NCI-H2029 (cell line): ENCODE measurements around the gene FGF16.
"Not testable (repeated sequence)": the region's sequence is repeated elsewhere in the genome, so short reads cannot be mapped to it uniquely, and the experiment has no call there.

ENCODE experiments used
- DNase-seq: peaks from one replicate; lab custom pipeline; 2025; lab: John Stamatoyannopoulos, UW

Gene FGF16

DNA sequence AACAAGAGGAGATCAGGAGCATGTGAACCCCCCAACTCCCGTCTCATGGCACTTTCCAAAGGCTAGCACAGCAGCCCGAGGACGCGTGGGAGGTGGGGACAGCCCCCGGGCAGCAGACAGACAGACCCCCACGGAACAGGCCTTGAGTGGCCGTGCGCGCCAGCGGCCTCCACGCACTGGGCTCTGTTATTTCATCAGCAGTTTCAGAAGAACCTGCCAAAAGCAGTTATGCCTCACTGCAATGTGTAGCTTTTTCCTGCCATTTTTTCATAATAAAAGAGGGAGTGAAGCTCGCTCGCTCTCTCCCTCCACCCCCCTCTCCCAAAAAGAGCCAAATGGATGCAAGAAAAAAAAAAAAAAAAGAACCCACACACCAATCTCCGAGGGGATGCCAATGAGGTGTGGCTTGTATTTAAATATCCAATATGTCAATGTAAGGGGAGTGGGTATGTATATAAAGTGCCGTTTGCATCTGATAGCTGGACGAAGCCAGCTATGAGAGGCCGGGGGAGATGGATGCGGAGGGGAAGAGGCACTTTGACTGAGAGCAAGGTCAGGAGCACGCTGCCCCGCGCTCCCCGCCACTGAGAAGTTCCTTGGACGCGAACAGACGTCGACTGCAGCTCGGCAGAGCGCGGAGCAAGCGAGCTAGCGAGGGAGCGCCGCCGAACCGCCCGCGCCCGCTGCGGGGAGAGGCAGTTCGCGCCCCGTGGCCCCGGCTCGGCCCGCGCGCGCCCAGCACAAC is at the start of gene FGF16:
TSS of gene FGF16 (plus strand) at position 482 of the 745 bp plus-strand sequence. CDS start 286 bp downstream, outside the sequence.
- DNase-seq: no peak

- no peak for DNase-seq
These were observed 48.7 kb upstream of the FGF16 start for GRCh38 chrX:77398330-77398954.

GRCh38 chrX:77404419-77404818 is 42.8 kb upstream of the FGF16 start:
- no peak for DNase-seq

- DNase-seq: not testable (repeated sequence)
These were observed 39.4 kb upstream of the FGF16 start for GRCh38 chrX:77407821-77408220.

- no peak for DNase-seq
These were observed 34.6 kb upstream of the FGF16 start for GRCh38 chrX:77412631-77413030.

GRCh38 chrX:77415161-77415560 is 32.0 kb upstream of the FGF16 start:
- DNase-seq: no peak

GRCh38 chrX:77415882-77416281 is 31.3 kb upstream of the FGF16 start:
- no peak for DNase-seq

GRCh38 chrX:77422891-77423648 is 24.1 kb upstream of the FGF16 start:
- no peak for DNase-seq

DNA sequence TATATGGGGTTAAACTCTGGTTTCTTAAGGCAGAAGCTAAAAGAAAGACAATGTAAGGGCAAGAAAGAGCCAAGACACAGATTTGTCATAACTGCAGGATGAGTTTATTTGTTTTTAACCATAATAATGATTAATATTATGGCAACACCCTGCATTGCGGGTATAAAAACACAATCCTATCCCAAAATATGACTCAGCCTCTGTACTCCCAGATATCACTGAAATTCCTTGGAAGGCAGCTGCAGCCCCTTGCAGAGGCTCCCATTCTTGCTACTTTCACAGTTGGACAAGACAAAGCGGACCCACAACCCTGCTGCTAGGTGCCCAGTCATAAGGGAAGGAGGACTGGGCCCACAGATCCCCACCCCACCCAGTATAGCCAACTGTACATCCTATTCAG is 20.4 kb upstream of the FGF16 start:
- no peak for DNase-seq

DNA sequence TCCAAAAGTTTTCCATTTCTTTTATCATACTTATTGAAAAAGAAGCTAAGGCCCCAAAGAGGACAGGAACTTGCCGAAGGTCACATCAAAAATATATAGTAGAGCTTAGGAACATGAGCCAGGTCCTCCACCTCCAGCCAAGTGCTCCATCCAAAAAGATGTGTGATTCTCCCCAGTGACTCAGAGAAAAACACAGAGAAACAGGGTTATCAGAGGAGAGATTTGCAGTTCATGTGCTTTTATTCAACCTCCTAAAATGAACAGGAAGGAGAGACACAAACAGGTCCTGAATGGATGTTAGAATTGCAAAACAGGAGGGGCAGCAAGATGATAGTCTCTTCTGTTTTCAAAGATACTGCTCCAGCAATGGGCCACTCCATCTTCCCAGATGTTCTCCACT is 19.6 kb upstream of the FGF16 start:
- DNase-seq: no peak

DNA sequence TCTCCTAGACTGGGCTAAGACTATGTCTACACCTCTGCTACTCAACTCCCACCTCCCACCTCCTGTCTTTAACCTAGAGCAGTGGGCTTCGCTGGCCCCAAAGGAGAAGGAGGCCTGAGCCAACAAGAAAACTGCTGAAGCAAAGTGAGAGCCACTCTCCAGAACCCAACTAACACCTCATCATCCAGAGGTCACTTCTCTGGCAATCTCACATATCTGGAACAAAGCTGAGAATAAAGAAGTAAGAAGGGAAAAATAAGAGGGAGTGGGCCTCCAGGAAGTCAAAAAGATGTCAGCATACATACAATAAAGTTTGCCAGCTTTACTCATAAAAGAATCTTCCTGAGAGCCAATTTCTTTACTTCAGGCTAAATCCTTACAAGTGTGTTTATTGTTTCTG is 18.6 kb upstream of the FGF16 start:
- no peak for DNase-seq

GRCh38 chrX:77431227-77431626 is 16.0 kb upstream of the FGF16 start:
- DNase-seq: no peak

GRCh38 chrX:77433001-77433400 is 14.2 kb upstream of the FGF16 start:
- DNase-seq: no peak

DNA sequence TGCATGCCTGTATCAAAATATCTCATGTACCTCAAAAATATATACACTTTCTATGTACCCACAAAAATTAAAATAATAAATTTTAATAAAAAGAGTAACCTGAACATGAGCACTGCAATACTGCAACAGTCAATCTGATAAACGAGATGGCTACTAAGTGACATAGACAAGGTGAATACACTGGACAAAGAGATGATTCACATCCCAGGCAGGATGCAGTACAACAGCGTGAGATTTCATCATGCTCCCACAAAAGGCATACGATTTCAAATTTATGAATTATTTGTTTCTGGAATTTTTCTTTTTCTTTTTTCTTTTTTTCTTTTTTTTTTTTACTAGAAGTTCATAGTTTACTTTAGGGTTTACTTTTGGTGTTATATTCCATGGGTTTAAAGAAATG is 12.2 kb upstream of the FGF16 start:
- DNase-seq: no peak

DNA sequence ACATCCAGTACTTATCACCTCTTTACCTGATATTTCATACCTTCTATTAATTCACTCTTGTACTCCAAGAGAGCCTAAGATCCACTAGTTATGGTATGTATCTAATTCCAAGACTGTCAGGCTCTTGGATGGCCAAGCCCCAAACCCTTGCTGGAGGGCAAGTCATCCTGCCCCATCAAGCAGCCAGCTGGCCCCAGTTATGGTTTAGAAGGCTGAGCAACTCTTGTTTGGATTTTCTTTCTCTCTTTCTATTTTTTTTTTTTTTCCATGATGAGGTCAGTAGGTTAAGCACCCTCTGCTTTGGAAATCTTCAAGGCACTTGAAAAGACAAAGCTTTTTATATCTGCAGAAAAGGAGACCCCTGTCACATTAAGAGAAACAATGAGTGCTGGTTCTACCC is 10.9 kb upstream of the FGF16 start:
- no peak for DNase-seq

DNA sequence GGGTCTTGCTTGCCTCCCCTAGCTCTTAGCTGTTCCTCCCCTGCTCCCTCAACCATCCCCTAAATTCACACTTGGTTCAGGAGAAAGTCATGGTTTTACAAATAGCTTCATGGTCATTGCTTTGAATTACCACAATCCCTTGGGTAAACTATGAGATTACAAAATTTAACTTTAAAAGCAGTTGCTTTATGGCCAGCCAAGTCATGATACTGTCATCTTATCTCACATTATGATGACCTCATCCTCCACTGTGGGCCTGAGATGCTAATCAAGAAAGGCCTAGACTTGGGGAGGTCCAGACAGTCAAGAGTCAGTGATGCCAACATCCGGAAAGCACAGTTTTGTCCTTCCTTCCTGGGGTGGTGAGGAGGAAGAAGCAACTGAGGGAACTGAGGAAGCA is 10.5 kb upstream of the FGF16 start:
- no peak for DNase-seq

- DNase-seq: no peak
These were observed 6.9 kb upstream of the FGF16 start for GRCh38 chrX:77440330-77440729.

DNA sequence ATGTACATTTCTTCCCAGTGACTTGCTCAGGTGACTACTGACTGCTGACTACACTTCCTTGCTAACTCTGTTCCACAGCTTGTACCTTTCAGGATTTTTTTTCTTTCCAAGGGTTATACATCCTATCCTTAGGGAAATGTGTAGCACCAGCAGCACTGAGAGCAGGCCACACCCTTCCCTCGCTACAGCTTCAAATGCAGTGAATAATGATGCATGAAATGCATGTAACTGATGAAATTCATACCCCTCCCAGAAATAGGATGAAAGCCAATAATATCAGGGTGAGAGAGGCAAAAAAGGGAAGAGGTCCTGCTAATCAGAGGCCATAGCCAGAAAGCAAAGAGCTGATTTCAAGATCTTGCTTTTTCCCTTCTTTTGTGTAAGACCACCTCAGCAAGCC is 6.2 kb upstream of the FGF16 start:
- no peak for DNase-seq

GRCh38 chrX:77441479-77441878 is 5.7 kb upstream of the FGF16 start:
- no peak for DNase-seq

- no peak for DNase-seq
These were observed 4.5 kb upstream of the FGF16 start for GRCh38 chrX:77442728-77443127.

DNA sequence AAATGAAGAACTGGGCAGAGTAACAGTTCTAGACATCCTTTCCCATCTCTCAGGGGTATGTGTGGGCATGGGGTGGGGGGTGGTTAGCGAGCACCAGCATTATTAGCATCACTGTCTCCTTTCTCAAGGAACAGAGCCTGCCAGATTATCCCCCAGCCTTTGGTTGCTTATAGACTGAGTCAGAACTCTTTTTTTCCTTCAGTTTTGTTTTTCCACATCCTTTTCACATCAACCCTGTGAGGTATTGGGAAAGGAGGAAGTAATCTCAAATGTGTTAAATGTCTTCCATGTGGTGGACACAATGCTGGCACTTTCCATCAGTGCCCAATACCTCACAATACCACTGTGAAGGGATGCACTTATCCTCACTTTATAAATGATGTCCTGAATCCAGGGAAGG is 3.1 kb upstream of the FGF16 start:
- no peak for DNase-seq

GRCh38 chrX:77444545-77444944 is 2.6 kb upstream of the FGF16 start:
- no peak for DNase-seq

- no peak for DNase-seq
These were observed 1.1 kb upstream of the FGF16 start for GRCh38 chrX:77446029-77446585.
